Osteoblast (primary cell): ENCODE data around the gene MINDY1. TPM values are rescaled to one million over a fixed set of nuclear protein-coding genes. Genes with fewer than 3 reads are reported as not detected.

Source experiments
- DNase-seq: peaks from one replicate; pipeline ENCODE4 v3.0.0; 2011; ENCODE audit warnings: low spot score, mixed read lengths; ENCODE audit not compliant: insufficient read length; ENCODE audit errors: missing footprints
- H2AFZ ChIP-seq: 2 replicates; pipeline ENCODE4 v1.6.0; 2011; ENCODE audit warnings: mild to moderate bottlenecking, low read length
- H3K27ac ChIP-seq: 2 replicates; pipeline ENCODE4 v1.5.1; 2011; ENCODE audit warnings: mild to moderate bottlenecking, low read depth, low read length, moderate library complexity
- H3K27me3 ChIP-seq: 2 replicates; pipeline ENCODE4 v1.6.0; 2012; ENCODE audit warnings: mild to moderate bottlenecking, control low read depth, inconsistent platforms, low read length, moderate library complexity; ENCODE audit not compliant: insufficient read depth
- H3K36me3 ChIP-seq: 2 replicates; pipeline ENCODE4 v1.5.1; 2011; ENCODE audit warnings: mild to moderate bottlenecking, low read length, control low read depth, moderate library complexity; ENCODE audit not compliant: insufficient read depth
- H3K4me1 ChIP-seq: 2 replicates; pipeline ENCODE4 v1.5.1; 2011; ENCODE audit warnings: mild to moderate bottlenecking, low read length, control low read depth, moderate library complexity; ENCODE audit not compliant: insufficient read depth
- H3K4me2 ChIP-seq: 2 replicates; pipeline ENCODE4 v1.6.0; 2011; ENCODE audit warnings: mild to moderate bottlenecking, low read length; ENCODE audit not compliant: insufficient read depth
- H3K4me3 ChIP-seq: fragments of 200-600 bp; sonication (generic); 3 replicates; pipeline ENCODE4 v1.5.1; 2012; ENCODE audit warnings: mild to moderate bottlenecking, low read length, inconsistent platforms; ENCODE audit not compliant: insufficient read depth
- H3K79me2 ChIP-seq: 2 replicates; pipeline ENCODE4 v1.6.0; 2012; ENCODE audit warnings: mild to moderate bottlenecking, low read length, control low read depth, inconsistent platforms; ENCODE audit not compliant: insufficient read depth
- H3K9me3 ChIP-seq: 2 replicates; pipeline ENCODE4 v1.5.1; 2011; ENCODE audit warnings: low read depth, low read length, control low read depth
- H4K20me1 ChIP-seq: 2 replicates; pipeline ENCODE4 v1.6.0; 2012; ENCODE audit warnings: mild to moderate bottlenecking, low read length, control low read depth; ENCODE audit not compliant: insufficient read depth
- CTCF ChIP-seq: IDR thresholded peaks from 2 replicates; pipeline ENCODE4 v1.5.1; 2011; ENCODE audit warnings: mild to moderate bottlenecking, low read depth, low read length, moderate library complexity; ENCODE audit errors: extremely low read depth
- total RNA-seq: library from RNA; depleted of rRNA; stranded (reverse); fragments of >200 nt; gene quantifications from 2 replicates; pipeline ENCODE4 v1.2.3, GENCODE V29; 2012

Gene MINDY1
- total RNA-seq, 1 donor: 18.1 TPM

GRCh38 chr1:150999926-151000325 lies 6.8 kb downstream of the MINDY1 start:
- H3K27ac ChIP-seq: peak overlapping the region; percentile 75
- TF ChIP-seq CTCF: no peak
- peaks cover 19% of the 10 kb centered on the region for H3K4me1 ChIP-seq
- peaks cover 5% of the 10 kb centered on the region for H3K79me2 ChIP-seq
- H2AFZ ChIP-seq: no peak overlapping the region
- H3K9me3 ChIP-seq: no peaks in the 10 kb centered on the region
- no peak overlapping the region for H3K4me3 ChIP-seq
- H3K36me3 ChIP-seq: peaks cover 3% of the 10 kb centered on the region
- H3K27me3 ChIP-seq: no peaks in the 10 kb centered on the region
- no peaks in the 10 kb centered on the region for H4K20me1 ChIP-seq
- DNase-seq: no peak
- no peak overlapping the region for H3K4me2 ChIP-seq

GRCh38 chr1:150999051-150999674 lies 7.5 kb downstream of the MINDY1 start:
- H3K4me2 ChIP-seq: peak overlapping the region; percentile 81
- no peaks in the 10 kb centered on the region for H3K9me3 ChIP-seq
- no peaks in the 10 kb centered on the region for H4K20me1 ChIP-seq
- no peaks in the 10 kb centered on the region for H3K27me3 ChIP-seq
- DNase-seq: peak; percentile 90
- peaks cover 18% of the 10 kb centered on the region for H3K4me1 ChIP-seq
- peaks cover 3% of the 10 kb centered on the region for H3K36me3 ChIP-seq
- H3K79me2 ChIP-seq: no peaks in the 10 kb centered on the region
- peak overlapping the region; percentile 47 for H3K4me3 ChIP-seq
- no peak for TF ChIP-seq CTCF
- H2AFZ ChIP-seq: peak overlapping the region; percentile 82
- peak overlapping the region; percentile 75 for H3K27ac ChIP-seq

- DNase-seq: no peak
- H4K20me1 ChIP-seq: no peaks in the 10 kb centered on the region
- TF ChIP-seq CTCF: no peak
- H3K4me2 ChIP-seq: no peak overlapping the region
- no peaks in the 10 kb centered on the region for H3K79me2 ChIP-seq
- H3K36me3 ChIP-seq: peaks cover 3% of the 10 kb centered on the region
- no peaks in the 10 kb centered on the region for H3K27me3 ChIP-seq
- no peak overlapping the region for H3K27ac ChIP-seq
- peaks cover 18% of the 10 kb centered on the region for H3K4me1 ChIP-seq
- no peak overlapping the region for H3K4me3 ChIP-seq
- H3K9me3 ChIP-seq: no peaks in the 10 kb centered on the region
- no peak overlapping the region for H2AFZ ChIP-seq
These were observed 8.8 kb downstream of the MINDY1 start for GRCh38 chr1:150997949-150998348.

GRCh38 chr1:150997126-150997872 lies 9.4 kb downstream of the MINDY1 start:
- no peak overlapping the region for H3K27ac ChIP-seq
- H3K4me3 ChIP-seq: no peak overlapping the region
- H3K4me2 ChIP-seq: no peak overlapping the region
- no peak for TF ChIP-seq CTCF
- H3K79me2 ChIP-seq: no peaks in the 10 kb centered on the region
- H3K9me3 ChIP-seq: no peaks in the 10 kb centered on the region
- DNase-seq: no peak
- no peaks in the 10 kb centered on the region for H4K20me1 ChIP-seq
- H2AFZ ChIP-seq: no peak overlapping the region
- H3K4me1 ChIP-seq: peaks cover 18% of the 10 kb centered on the region
- H3K36me3 ChIP-seq: peaks cover 3% of the 10 kb centered on the region
- no peaks in the 10 kb centered on the region for H3K27me3 ChIP-seq
